HepG2 (cell line): Measurements from ENCODE around the gene FOSB. TPM values are rescaled to one million over a fixed set of nuclear protein-coding genes. Genes with fewer than 3 reads are reported as not detected.

Experiments
- FOSL1 ChIP-seq: sonication (generic); formaldehyde crosslinking; IDR thresholded peaks from 2 replicates; pipeline ENCODE4 v1.9.0; 2021; ENCODE audit warnings: missing genetic modification reagents, borderline replicate concordance
- GATAD2A ChIP-seq: IDR thresholded peaks from 2 replicates; pipeline ENCODE4 v1.6.1; 2016
- HOXA3 ChIP-seq: sonication (generic); formaldehyde crosslinking; IDR thresholded peaks from 2 replicates; pipeline ENCODE4 v1.5.0; 2020; ENCODE audit warnings: missing genetic modification reagents
- KMT2A ChIP-seq: sonication (generic); formaldehyde crosslinking; IDR thresholded peaks from 2 replicates; pipeline ENCODE4 v1.4.0; 2020; ENCODE audit warnings: missing genetic modification reagents
- MED1 ChIP-seq: sonication (generic); formaldehyde crosslinking; IDR thresholded peaks from 2 replicates; pipeline ENCODE4 v1.4.0; 2020; ENCODE audit warnings: missing genetic modification reagents
- MED13 ChIP-seq: sonication (generic); formaldehyde crosslinking; IDR thresholded peaks from 2 replicates; pipeline ENCODE4 v1.5.0; 2020; ENCODE audit warnings: missing genetic modification reagents
- NR2F6 ChIP-seq, 2 experiments: IDR thresholded peaks; 2 replicates each; pipeline ENCODE4 v1.6.1; 2016; ENCODE audit warnings: antibody characterized with exemption in 1 of 2, mild to moderate bottlenecking in 1 of 2
- RELA ChIP-seq: sonication (generic); formaldehyde crosslinking; IDR thresholded peaks from 2 replicates; pipeline ENCODE4 v1.4.0; 2020; ENCODE audit warnings: missing genetic modification reagents
- SMAD1 ChIP-seq: sonication (generic); formaldehyde crosslinking; IDR thresholded peaks from 2 replicates; pipeline ENCODE4 v1.4.0; 2020; ENCODE audit warnings: missing genetic modification reagents, low read depth, mild to moderate bottlenecking, borderline replicate concordance
- TEAD2 ChIP-seq: sonication (generic); formaldehyde crosslinking; IDR thresholded peaks from 2 replicates; pipeline ENCODE4 v1.9.0; 2021; ENCODE audit warnings: missing genetic modification reagents
- ZNF615 ChIP-seq: sonication (generic); formaldehyde crosslinking; IDR thresholded peaks from 2 replicates; pipeline ENCODE4 v1.5.0; 2020; ENCODE audit warnings: mild to moderate bottlenecking, missing genetic modification reagents, borderline replicate concordance
- polyA plus RNA-seq, 8 experiments: library from polyadenylated mRNA; depleted of rRNA in 3 of 8; stranded (reverse) in 7 of 8; unstranded in 1 of 8; fragments of >200 nt; fragmentation: Illumina TruSeq in 4 of 8; extraction: Trizol in 4 of 8; gene quantifications; 2 replicates each; pipeline versions ENCODE4 v1.2.1 to v1.2.3, GENCODE V29; 2011 to 2016; ENCODE audit warnings: low read depth in 4 of 8, missing spikeins in 1 of 8, mixed read lengths in 1 of 8; ENCODE audit not compliant: insufficient read depth in 1 of 8
- total RNA-seq, 5 experiments: library from RNA; depleted of rRNA; stranded (reverse); fragments of >200 nt; fragmentation: Illumina TruSeq; extraction: Trizol; gene quantifications; 2 replicates each; pipeline ENCODE4 v1.2.3, GENCODE V29; 2016; ENCODE audit warnings: low read depth in 1 of 5
- TF ChIP-seq, protein P1 (sequence below): IDR thresholded peaks from 2 replicates; pipeline ENCODE4 v1.6.1; 2016
- TF ChIP-seq, protein P2 (sequence below), 2 experiments: sonication (generic) in 1 of 2; formaldehyde crosslinking in 1 of 2; IDR thresholded peaks; 2 replicates each; pipeline versions ENCODE4 v1.4.0 to v1.6.1; 2016 to 2020; ENCODE audit warnings: borderline replicate concordance in 1 of 2, low read depth in 1 of 2, mild to moderate bottlenecking in 1 of 2, missing genetic modification reagents in 1 of 2
- TF ChIP-seq, protein P3 (sequence below): sonication (generic); formaldehyde crosslinking; IDR thresholded peaks from 2 replicates; pipeline ENCODE4 v1.5.0; 2020; ENCODE audit warnings: missing genetic modification reagents
- TF ChIP-seq, protein P4 (sequence below): sonication (generic); formaldehyde crosslinking; IDR thresholded peaks from 2 replicates; pipeline ENCODE4 v1.5.1; 2020; ENCODE audit warnings: missing genetic modification reagents, mild to moderate bottlenecking, borderline replicate concordance
- TF ChIP-seq, protein P5 (sequence below): sonication (generic); formaldehyde crosslinking; IDR thresholded peaks from 2 replicates; pipeline ENCODE4 v1.8.1; 2023; ENCODE audit warnings: mild to moderate bottlenecking, inconsistent platforms, moderate library complexity, missing genetic modification reagents, borderline replicate concordance
- TF ChIP-seq, protein P6 (sequence below): sonication (generic); formaldehyde crosslinking; IDR thresholded peaks from 2 replicates; pipeline ENCODE4 v1.9.0; 2021; ENCODE audit warnings: missing genetic modification reagents, borderline replicate concordance

FOSB gene
- total and polyA plus RNA-seq, 2 of the 13 experiments (the other 11 are each of a cell fraction or from before 2014, with no cell fraction given): 2.8 to 6.0 TPM

DNA sequence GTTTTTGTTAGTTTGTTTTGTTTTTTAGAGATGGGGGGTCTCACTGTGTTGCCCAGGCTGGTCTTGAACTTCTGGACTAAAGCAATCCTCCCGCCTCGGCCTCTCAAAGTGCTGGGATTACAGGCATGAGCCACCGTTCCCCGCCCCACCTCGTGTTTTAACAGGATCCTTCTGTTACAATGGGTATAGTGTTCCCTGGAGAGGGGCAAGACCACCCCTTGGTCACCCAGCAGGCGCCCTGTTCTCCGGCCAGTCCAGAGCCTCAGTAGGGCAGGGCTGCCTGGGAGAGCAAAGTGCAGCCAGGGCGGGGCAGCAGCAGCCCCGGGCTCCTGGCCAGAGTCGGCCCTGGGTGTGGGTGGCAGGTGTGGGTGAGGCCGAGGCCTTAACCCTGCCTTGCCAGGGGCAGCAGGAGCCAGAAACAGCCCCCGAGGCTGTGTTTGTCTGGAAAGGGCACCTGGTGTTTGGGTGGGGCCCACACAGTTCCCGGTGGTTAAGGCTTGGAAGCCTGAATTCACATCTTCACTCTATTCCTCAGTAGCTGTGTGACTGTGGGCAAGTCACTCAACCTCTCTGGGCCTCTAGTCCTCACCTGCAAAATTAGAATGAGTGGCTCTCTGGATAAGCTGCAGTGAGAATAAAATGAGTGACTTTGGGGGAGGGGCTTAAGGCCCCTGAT lies 46.7 kb downstream of the FOSB start (continued):
- TF ChIP-seq, protein P1, sequence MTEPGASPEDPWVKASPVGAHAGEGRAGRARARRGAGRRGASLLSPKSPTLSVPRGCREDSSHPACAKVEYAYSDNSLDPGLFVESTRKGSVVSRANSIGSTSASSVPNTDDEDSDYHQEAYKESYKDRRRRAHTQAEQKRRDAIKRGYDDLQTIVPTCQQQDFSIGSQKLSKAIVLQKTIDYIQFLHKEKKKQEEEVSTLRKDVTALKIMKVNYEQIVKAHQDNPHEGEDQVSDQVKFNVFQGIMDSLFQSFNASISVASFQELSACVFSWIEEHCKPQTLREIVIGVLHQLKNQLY (CRISPR knock-in tag): peak; percentile 68; the same call in 1 of the 2 replicates
- TF ChIP-seq, protein P2, sequence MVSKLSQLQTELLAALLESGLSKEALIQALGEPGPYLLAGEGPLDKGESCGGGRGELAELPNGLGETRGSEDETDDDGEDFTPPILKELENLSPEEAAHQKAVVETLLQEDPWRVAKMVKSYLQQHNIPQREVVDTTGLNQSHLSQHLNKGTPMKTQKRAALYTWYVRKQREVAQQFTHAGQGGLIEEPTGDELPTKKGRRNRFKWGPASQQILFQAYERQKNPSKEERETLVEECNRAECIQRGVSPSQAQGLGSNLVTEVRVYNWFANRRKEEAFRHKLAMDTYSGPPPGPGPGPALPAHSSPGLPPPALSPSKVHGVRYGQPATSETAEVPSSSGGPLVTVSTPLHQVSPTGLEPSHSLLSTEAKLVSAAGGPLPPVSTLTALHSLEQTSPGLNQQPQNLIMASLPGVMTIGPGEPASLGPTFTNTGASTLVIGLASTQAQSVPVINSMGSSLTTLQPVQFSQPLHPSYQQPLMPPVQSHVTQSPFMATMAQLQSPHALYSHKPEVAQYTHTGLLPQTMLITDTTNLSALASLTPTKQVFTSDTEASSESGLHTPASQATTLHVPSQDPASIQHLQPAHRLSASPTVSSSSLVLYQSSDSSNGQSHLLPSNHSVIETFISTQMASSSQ (IDR thresholded peaks at IDR 0.05; ENCODE audit: low read depth): no peak
- TF ChIP-seq, protein P2 (CRISPR knock-in tag; IDR thresholded peaks at IDR 0.05; ENCODE audit: borderline replicate concordance): no peak
- TF ChIP-seq GATAD2A (CRISPR knock-in tag) (peak; percentile 77), SMAD1 (CRISPR knock-in tag) (no peak), RELA (CRISPR knock-in tag) (no peak), MED1 (peak; percentile 71), FOSL1 (no peak), ZNF615 (no peak), HOXA3 (CRISPR knock-in tag) (peak; percentile 84), KMT2A (no peak), TEAD2 (CRISPR knock-in tag) (no peak), NR2F6 (IDR thresholded peaks at IDR 0.05) (no peak; the same call in 1 of the 2 replicates), NR2F6 (CRISPR knock-in tag; IDR thresholded peaks at IDR 0.05) (peak; percentile 67), MED13 (CRISPR knock-in tag) (0 out of 2 replicates have a peak, but pooled peaks have one; percentile 83)
- TF ChIP-seq, protein P3, sequence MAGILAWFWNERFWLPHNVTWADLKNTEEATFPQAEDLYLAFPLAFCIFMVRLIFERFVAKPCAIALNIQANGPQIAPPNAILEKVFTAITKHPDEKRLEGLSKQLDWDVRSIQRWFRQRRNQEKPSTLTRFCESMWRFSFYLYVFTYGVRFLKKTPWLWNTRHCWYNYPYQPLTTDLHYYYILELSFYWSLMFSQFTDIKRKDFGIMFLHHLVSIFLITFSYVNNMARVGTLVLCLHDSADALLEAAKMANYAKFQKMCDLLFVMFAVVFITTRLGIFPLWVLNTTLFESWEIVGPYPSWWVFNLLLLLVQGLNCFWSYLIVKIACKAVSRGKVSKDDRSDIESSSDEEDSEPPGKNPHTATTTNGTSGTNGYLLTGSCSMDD (CRISPR knock-in tag): no peak
- TF ChIP-seq, protein P4, sequence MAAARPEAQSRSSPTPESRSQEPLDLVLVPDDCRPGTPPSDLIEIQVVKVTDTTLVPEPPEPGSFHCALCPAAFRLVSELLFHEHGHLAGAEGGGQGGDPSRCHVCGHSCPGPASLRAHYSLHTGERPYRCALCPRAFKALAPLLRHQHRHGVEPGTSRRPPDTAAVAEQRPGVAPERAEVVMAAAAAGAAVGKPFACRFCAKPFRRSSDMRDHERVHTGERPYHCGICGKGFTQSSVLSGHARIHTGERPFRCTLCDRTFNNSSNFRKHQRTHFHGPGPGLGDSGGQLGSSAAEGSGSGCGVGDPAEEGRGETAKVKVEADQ (CRISPR knock-in tag): no peak
- TF ChIP-seq, protein P5, sequence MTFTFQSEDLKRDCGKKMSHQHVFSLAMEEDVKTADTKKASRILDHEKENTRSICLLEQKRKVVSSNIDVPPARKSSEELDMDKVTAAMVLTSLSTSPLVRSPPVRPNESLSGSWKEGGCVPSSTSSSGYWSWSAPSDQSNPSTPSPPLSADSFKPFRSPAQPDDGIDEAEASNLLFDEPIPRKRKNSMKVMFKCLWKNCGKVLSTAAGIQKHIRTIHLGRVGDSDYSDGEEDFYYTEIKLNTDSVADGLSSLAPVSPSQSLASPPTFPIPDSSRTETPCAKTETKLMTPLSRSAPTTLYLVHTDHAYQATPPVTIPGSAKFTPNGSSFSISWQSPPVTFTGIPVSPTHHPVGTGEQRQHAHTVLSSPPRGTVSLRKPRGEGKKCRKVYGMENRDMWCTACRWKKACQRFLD (CRISPR knock-in tag): no peak
- TF ChIP-seq, protein P6, sequence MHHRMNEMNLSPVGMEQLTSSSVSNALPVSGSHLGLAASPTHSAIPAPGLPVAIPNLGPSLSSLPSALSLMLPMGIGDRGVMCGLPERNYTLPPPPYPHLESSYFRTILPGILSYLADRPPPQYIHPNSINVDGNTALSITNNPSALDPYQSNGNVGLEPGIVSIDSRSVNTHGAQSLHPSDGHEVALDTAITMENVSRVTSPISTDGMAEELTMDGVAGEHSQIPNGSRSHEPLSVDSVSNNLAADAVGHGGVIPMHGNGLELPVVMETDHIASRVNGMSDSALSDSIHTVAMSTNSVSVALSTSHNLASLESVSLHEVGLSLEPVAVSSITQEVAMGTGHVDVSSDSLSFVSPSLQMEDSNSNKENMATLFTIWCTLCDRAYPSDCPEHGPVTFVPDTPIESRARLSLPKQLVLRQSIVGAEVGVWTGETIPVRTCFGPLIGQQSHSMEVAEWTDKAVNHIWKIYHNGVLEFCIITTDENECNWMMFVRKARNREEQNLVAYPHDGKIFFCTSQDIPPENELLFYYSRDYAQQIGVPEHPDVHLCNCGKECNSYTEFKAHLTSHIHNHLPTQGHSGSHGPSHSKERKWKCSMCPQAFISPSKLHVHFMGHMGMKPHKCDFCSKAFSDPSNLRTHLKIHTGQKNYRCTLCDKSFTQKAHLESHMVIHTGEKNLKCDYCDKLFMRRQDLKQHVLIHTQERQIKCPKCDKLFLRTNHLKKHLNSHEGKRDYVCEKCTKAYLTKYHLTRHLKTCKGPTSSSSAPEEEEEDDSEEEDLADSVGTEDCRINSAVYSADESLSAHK (CRISPR knock-in tag): no peak
